Thyroid gland (tissue), 4 donors: ENCODE data around the gene ADCY5. TPM values are rescaled to one million over a fixed set of nuclear protein-coding genes. Genes with fewer than 3 reads are reported as not detected.

Source experiments
- DNase-seq, 2 donors: peaks; one replicate each; pipeline ENCODE4 v3.0.0-alpha.2; 2019
- H3K27ac ChIP-seq, 3 donors: fragments of 200-600 bp; sonication (generic); 1 replicate in 2 of 3; 2 replicates in 1 of 3; pipeline ENCODE4 v1.5.1; 2016 to 2019; ENCODE audit warnings: mild to moderate bottlenecking in 1 of 3, moderate library complexity in 1 of 3
- H3K27me3 ChIP-seq: fragments of 200-600 bp; sonication (generic); one replicate; pipeline ENCODE4 v1.5.1; 2019
- H3K36me3 ChIP-seq, 2 donors: fragments of 200-600 bp; sonication (generic); one replicate each; pipeline ENCODE4 v1.5.1; 2016 to 2019
- H3K4me1 ChIP-seq, 2 donors: fragments of 200-600 bp; sonication (generic); one replicate each; pipeline ENCODE4 v1.5.1; 2017 to 2019
- H3K4me3 ChIP-seq, 3 donors: fragments of 200-600 bp; sonication (generic); replicated peaks in 1 of 3; 1 replicate in 2 of 3; 2 replicates in 1 of 3; pipeline ENCODE4 v1.5.1; 2016; ENCODE audit warnings: mild to moderate bottlenecking in 1 of 3
- H3K9me3 ChIP-seq: fragments of 200-600 bp; sonication (generic); one replicate; pipeline ENCODE4 v1.5.1; 2017
- CTCF ChIP-seq, 6 experiments: fragments of 200-600 bp in 3 of 6; fragments of 450-650 bp in 3 of 6; sonication (generic) in 3 of 6; IDR thresholded peaks; one replicate each; pipeline ENCODE4 v1.5.1; 2016 to 2019; ENCODE audit warnings: antibody characterized with exemption in 6 of 6, mild to moderate bottlenecking in 2 of 6, inconsistent platforms in 1 of 6, moderate library complexity in 1 of 6
- POLR2A ChIP-seq, 2 donors: fragments of 450-650 bp; IDR thresholded peaks; one replicate each; pipeline ENCODE4 v1.6.1; 2017; ENCODE audit warnings: antibody characterized with exemption in 2 of 2, mild to moderate bottlenecking in 2 of 2, moderate library complexity in 1 of 2
- WGBS, 2 donors: methylation state at CpG; one replicate each; pipeline ENCODE4 v1.1.5; 2017; 5-methylcytosine and 5-hydroxymethylcytosine counted together
- intact Hi-C: fragments of 100-400 bp; cut with DNase I; formaldehyde crosslinking; loops from one replicate; pipeline ENCODE4 v1.15.1; 2023
- total RNA-seq, 4 donors: library from RNA; depleted of rRNA; stranded (reverse); fragments of >200 nt; gene quantifications; one replicate each; pipeline ENCODE4 v1.2.3, GENCODE V29; 2016

Gene ADCY5
- total RNA-seq, 4 donors from 2014 or later: 0.78 to 2.7 (median 1.8) TPM

GRCh38 chr3:123431658-123432324 lies 17.1 kb downstream of the ADCY5 start:
- Histone ChIP-seq H3K36me3 (no peaks in the 10 kb centered on the region), H3K9me3 (no peaks in the 10 kb centered on the region), H3K4me1 (peaks cover 0 to 2% of the 10 kb centered on the region in 2 donors), H3K27ac (no peak overlapping the region), H3K27me3 (no peaks in the 10 kb centered on the region), H3K4me3 (no peak overlapping the region)
- no peak for TF ChIP-seq POLR2A (IDR thresholded peaks at IDR 0.05)
- TF ChIP-seq CTCF (IDR thresholded peaks at IDR 0.05): no peak
- WGBS, 2 donors: 85% methylated on average over 10 of the region's 10 CpGs
- intact Hi-C loops: no loop called here
- no peak for DNase-seq

GRCh38 chr3:123431007-123431657 lies 17.8 kb downstream of the ADCY5 start:
- intact Hi-C loops: no loop called here
- TF ChIP-seq CTCF (IDR thresholded peaks at IDR 0.05): no peak
- no peak for TF ChIP-seq POLR2A (IDR thresholded peaks at IDR 0.05)

GRCh38 chr3:123430266-123430665 lies 18.6 kb downstream of the ADCY5 start:
- DNase-seq: no peak
- H3K27me3 ChIP-seq: no peaks in the 10 kb centered on the region
- H3K36me3 ChIP-seq: no peaks in the 10 kb centered on the region
- H3K9me3 ChIP-seq: no peaks in the 10 kb centered on the region
- H3K4me3 ChIP-seq: no peak overlapping the region
- WGBS, 2 donors: 92 to 95% methylated on average over 11 of the region's 11 CpGs
- intact Hi-C loops: no loop called here
- H3K27ac ChIP-seq: no peak overlapping the region
- H3K4me1 ChIP-seq: peaks cover 0 to 2% of the 10 kb centered on the region in 2 donors
- no peak for TF ChIP-seq CTCF (IDR thresholded peaks at IDR 0.05)
- no peak for TF ChIP-seq POLR2A (IDR thresholded peaks at IDR 0.05)

More at GRCh38 chr3:123431007-123431657, 17.8 kb downstream of the ADCY5 start:
- peaks cover 0 to 2% of the 10 kb centered on the region in 2 donors for H3K4me1 ChIP-seq
- DNase-seq: no peak
- no peaks in the 10 kb centered on the region for H3K9me3 ChIP-seq
- H3K4me3 ChIP-seq: no peak overlapping the region
- no peaks in the 10 kb centered on the region for H3K36me3 ChIP-seq
- WGBS, 2 donors: 87 to 91% methylated on average over 5 of the region's 5 CpGs
- H3K27me3 ChIP-seq: no peaks in the 10 kb centered on the region
- no peak overlapping the region for H3K27ac ChIP-seq

- no peaks in the 10 kb centered on the region for H3K9me3 ChIP-seq
- no peaks in the 10 kb centered on the region for H3K27me3 ChIP-seq
- no peak for DNase-seq
- H3K27ac ChIP-seq: no peak overlapping the region
- H3K36me3 ChIP-seq: no peaks in the 10 kb centered on the region
- no peak overlapping the region for H3K4me3 ChIP-seq
- H3K4me1 ChIP-seq: peaks cover 0 to 7% of the 10 kb centered on the region in 2 donors
- TF ChIP-seq CTCF (IDR thresholded peaks at IDR 0.05) (no peak), POLR2A (IDR thresholded peaks at IDR 0.05) (no peak)
- intact Hi-C loops: no loop called here
- 74 to 79% methylated on average over 8 of the region's 10 CpGs for WGBS, 2 donors
Observed at GRCh38 chr3:123429362-123430125, 19.3 kb downstream of the ADCY5 start.
